Suprapubic skin (tissue), 4 donors: ENCODE results near the gene ASIC2.

Experiments
- CTCF ChIP-seq, 2 donors: fragments of 200-600 bp in 1 of 2; fragments of 450-650 bp in 1 of 2; sonication (generic) in 1 of 2; IDR thresholded peaks; one replicate each; pipeline ENCODE4 v1.5.1; 2016 to 2019; ENCODE audit warnings: antibody characterized with exemption in 2 of 2, mild to moderate bottlenecking in 1 of 2, moderate library complexity in 1 of 2
- POLR2A ChIP-seq, 2 donors: fragments of 450-650 bp; IDR thresholded peaks; one replicate each; pipeline ENCODE4 v1.6.1; 2017; ENCODE audit warnings: antibody characterized with exemption in 2 of 2, mild to moderate bottlenecking in 2 of 2, moderate library complexity in 2 of 2
- POLR2AphosphoS5 ChIP-seq, 3 donors: sonication (generic); formaldehyde crosslinking; IDR thresholded peaks; one replicate each; pipeline ENCODE4 v1.6.1; 2017; ENCODE audit warnings: antibody characterized with exemption in 3 of 3

GRCh38 chr17:33202021-33202420, 91.1 kb downstream of the ASIC2 start:
- TF ChIP-seq CTCF (IDR thresholded peaks at IDR 0.05) (no peak), POLR2AphosphoS5 (IDR thresholded peaks at IDR 0.05) (no peak), POLR2A (IDR thresholded peaks at IDR 0.05) (no peak)
